NOMO-1 (cell line): Measurements from ENCODE around the gene PFKFB1.
A peak's percentile ranks its signal among the peaks of the same experiment; 100 is the strongest.

Experiments
- DNase-seq, 2 experiments: peaks; one replicate each; lab custom pipeline; 2025; ENCODE audit not compliant: unreplicated experiment in 2 of 2; lab: John Stamatoyannopoulos, UW

Gene PFKFB1

GRCh38 chrX:54994099-54994498 is at the start of gene PFKFB1:
TSS of gene PFKFB1 (minus strand) at chrX:54994188. CDS start at chrX:54994007, 181 bp downstream.
- no peak for DNase-seq

- DNase-seq, result no peak
These were observed 47.5 kb upstream of the PFKFB1 start for GRCh38 chrX:55041514-55041913.

GRCh38 chrX:55039471-55039870 is 45.5 kb upstream of the PFKFB1 start:
- no peak for DNase-seq

GRCh38 chrX:55033429-55033828 is 39.4 kb upstream of the PFKFB1 start:
- no peak for DNase-seq

GRCh38 chrX:55030271-55031205 is 36.5 kb upstream of the PFKFB1 start, which contains the start of gene ALAS2:
TSS of gene ALAS2 (minus strand) at chrX:55030977. CDS start at chrX:55026000, 4,977 bp downstream.
- DNase-seq, result no peak

GRCh38 chrX:55029291-55029690 is 35.3 kb upstream of the PFKFB1 start:
- no peak for DNase-seq

- DNase-seq, result no peak
These were observed 34.6 kb upstream of the PFKFB1 start for GRCh38 chrX:55028611-55029010.

GRCh38 chrX:55028040-55028439 is 34.1 kb upstream of the PFKFB1 start:
- no peak for DNase-seq

GRCh38 chrX:55026840-55027239 is 32.9 kb upstream of the PFKFB1 start:
- DNase-seq, result no peak

GRCh38 chrX:55026143-55026542 is 32.2 kb upstream of the PFKFB1 start:
- no peak for DNase-seq

GRCh38 chrX:55014897-55015299 is 20.9 kb upstream of the PFKFB1 start:
- DNase-seq, result no peak

- DNase-seq, result no peak
These were observed 17.3 kb upstream of the PFKFB1 start for GRCh38 chrX:55011294-55011693.

GRCh38 chrX:55008571-55009358 is 14.8 kb upstream of the PFKFB1 start:
- DNase-seq, result peak; percentile 25 to 42

- DNase-seq, result no peak
These were observed 13.7 kb upstream of the PFKFB1 start for GRCh38 chrX:55007656-55008055.

GRCh38 chrX:55006827-55007621 is 13.0 kb upstream of the PFKFB1 start:
- DNase-seq, result no peak

- no peak for DNase-seq
These were observed 11.3 kb upstream of the PFKFB1 start for GRCh38 chrX:55005256-55005655.

GRCh38 chrX:55004231-55004630 is 10.2 kb upstream of the PFKFB1 start:
- no peak for DNase-seq

- DNase-seq, result peak; percentile 86 to 88
These were observed 6.0 kb upstream of the PFKFB1 start, which contains the start of gene APEX2 for GRCh38 chrX:54999717-55000598. TSS of gene APEX2 (plus strand) at chrX:55000363. CDS start at chrX:55000423, 60 bp downstream.

GRCh38 chrX:54995621-54996020 is 1.6 kb upstream of the PFKFB1 start:
- DNase-seq, result no peak
